ENCODE data around the gene POLH. TPM values are rescaled to one million over a fixed set of nuclear protein-coding genes. Genes with fewer than 3 reads are reported as not detected.

POLH gene
- total and polyA plus RNA-seq, 9 of the 15 experiments (the other 6 are each of a cell fraction or from before 2014, with no cell fraction given): 5.8 to 31.6 (median 20.6) TPM

- peak in 1 of 2 experiments; percentile 78; a peak in 2 of 4 replicates for TF ChIP-seq ZNF318 (IDR thresholded peaks at IDR 0.05; ENCODE audit: borderline replicate concordance in 1 of 2, low read depth in 1 of 2)
- TF ChIP-seq CREB3L1 (IDR thresholded peaks at IDR 0.05; ENCODE audit: borderline replicate concordance, low read depth): peak; percentile 57; the same call in 1 of the 2 replicates
- TF ChIP-seq POLR3A (IDR thresholded peaks at IDR 0.05; ENCODE audit: borderline replicate concordance, extremely low read depth, insufficient read depth, insufficient read length): no peak
- peak; percentile 93 for TF ChIP-seq DMBX1 (CRISPR knock-in tag; IDR thresholded peaks at IDR 0.05; ENCODE audit: borderline replicate concordance)
- no peak for TF ChIP-seq YBX1 (IDR thresholded peaks at IDR 0.05)
- no peak for TF ChIP-seq ZNF384 (IDR thresholded peaks at IDR 0.05; ENCODE audit: low read depth, low read length)
- peak; percentile 75 for TF ChIP-seq HINFP (tag; conservative IDR thresholded peaks at IDR 0.05; ENCODE audit: low read depth)
- TF ChIP-seq TAF1 (IDR thresholded peaks at IDR 0.05; ENCODE audit: control insufficient read depth, extremely low read depth, insufficient read depth, low read length, severe bottlenecking): peak; percentile 86
- peak; percentile 47 for TF ChIP-seq GMEB1 (CRISPR knock-in tag; IDR thresholded peaks at IDR 0.05)
- TF ChIP-seq, protein P1, sequence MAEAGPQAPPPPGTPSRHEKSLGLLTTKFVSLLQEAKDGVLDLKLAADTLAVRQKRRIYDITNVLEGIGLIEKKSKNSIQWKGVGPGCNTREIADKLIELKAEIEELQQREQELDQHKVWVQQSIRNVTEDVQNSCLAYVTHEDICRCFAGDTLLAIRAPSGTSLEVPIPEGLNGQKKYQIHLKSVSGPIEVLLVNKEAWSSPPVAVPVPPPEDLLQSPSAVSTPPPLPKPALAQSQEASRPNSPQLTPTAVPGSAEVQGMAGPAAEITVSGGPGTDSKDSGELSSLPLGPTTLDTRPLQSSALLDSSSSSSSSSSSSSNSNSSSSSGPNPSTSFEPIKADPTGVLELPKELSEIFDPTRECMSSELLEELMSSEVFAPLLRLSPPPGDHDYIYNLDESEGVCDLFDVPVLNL (CRISPR knock-in tag; IDR thresholded peaks at IDR 0.05; ENCODE audit: low read depth): no peak; the same call in 1 of the 2 replicates
Observed at GRCh38 chr6:43627008-43627825, 51.2 kb downstream of the POLH start (continued).
